GM18505 (cell line): ENCODE data around the gene RAB38.

Experiments
- ATAC-seq: cut with Tn5 transposase; IDR thresholded peaks from one replicate; pipeline ENCODE4 v1.9.1; 2021; ENCODE audit not compliant: unreplicated experiment
- POLR2A ChIP-seq: IDR thresholded peaks from 4 replicates; pipeline ENCODE4 v1.6.1; 2011; ENCODE audit warnings: borderline replicate concordance; ENCODE audit not compliant: insufficient read depth, insufficient read length; ENCODE audit errors: extremely low read depth

RAB38 gene

DNA sequence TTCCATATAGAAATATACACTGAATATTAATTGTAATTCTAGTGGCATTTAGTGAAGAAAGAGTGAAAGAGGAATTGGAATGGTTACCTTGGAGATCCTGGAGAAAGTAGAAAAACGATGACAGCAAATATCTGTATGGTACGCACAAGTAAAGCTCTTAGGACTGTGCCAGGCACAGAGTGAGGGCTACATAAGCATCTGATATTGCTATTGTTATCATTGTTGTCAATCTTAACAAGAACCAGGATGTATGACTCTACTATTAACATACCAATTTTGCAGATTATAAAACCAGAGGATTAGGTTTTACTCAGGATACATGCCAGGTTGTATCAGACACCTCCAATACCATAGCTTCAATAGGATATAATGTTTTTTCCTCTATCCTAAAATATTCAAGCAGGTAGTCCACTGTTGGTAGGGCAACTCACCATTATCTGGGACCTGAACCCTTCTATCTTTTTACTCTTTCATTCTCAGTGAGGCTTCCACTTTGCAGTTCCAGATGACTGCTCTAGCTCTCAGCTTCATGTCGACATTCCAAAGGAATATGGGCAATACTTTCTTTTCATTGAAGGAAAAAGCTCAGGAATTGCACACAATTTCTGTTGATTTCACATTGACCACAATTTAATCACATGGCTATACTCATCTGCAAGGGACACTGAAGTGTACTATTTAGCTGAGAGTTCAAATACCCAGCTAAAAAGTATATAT, 73.2 kb downstream of the RAB38 start:
- no peak for TF ChIP-seq POLR2A
- ATAC-seq, result no peak

DNA sequence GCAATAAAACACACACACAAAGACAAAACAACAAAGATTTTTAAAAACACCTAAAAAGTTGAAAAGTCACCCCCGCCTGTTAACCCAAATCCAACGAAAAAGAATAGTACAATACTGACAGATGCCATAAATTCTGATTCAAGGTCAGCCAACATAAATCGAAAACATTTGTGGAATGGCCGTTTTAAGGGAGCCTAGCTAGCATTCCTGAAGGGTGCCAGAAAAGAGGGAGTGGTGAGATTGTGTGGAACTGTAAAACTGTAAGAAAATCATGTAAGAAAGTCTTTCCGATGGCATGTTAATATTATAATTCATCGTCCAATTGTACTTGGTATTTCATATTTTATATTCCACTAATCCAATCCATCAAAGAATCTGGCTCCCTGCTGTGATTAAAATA, 75.1 kb downstream of the RAB38 start:
- TF ChIP-seq POLR2A, result no peak
- no peak for ATAC-seq

DNA sequence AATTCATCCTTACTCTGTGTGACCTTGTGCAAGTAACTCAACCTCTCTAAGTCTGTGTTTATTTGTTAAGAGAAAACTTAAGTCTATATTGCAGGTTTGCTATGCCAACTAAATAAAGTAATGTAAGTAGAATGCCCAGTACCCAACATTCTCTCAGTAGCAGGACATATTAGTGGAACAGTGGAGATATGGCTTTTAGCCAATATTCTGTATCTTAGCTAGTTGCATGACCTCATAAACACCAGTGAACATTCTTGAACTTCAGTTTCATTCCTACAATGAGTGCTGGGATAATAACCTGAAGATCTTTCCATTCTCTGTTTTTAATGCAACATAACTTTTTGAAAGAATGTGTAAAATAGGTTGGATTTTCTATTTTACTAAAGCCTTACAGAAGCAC, 77.0 kb downstream of the RAB38 start:
- no peak for TF ChIP-seq POLR2A
- ATAC-seq, result no peak

DNA sequence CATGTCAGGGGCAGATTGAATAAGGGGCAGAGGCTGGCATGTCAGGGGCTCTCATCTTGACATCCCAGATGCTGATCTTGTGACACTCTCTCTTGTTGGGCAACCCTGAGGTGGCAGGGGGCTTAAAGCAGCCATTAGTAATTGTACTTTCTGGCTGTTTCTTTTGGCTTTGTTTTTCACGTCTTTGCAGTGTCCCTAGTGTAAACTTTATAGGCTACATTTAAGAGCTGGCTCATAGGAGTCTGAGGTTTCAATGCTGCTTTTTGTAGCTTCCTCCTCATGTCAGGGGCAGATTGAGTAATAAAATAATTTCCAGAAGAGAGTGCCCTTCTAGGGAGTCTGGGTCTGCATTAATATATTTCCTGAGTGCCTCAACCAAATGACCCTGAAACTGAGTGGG, 86.1 kb downstream of the RAB38 start:
- no peak for ATAC-seq
- no peak for TF ChIP-seq POLR2A

DNA sequence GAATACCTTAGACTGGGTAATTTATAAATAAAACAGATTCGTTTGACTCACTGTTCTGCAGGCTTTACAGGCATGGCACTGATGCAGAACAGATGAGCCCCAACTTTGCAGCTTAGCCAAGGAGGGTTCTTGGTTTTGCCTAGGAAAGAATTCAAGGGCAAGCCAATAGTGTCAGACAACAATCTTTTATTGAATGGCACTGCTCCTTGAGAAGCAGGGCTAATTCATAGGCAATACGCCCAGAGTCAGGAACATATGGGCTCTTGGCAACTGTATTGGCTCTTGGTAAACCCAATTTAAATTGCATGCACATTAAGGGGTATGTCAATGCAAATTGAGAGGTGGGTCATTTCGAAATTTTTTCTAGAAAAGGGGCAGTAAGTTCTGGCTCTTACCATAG, 87.9 kb downstream of the RAB38 start:
- no peak for TF ChIP-seq POLR2A
- no peak for ATAC-seq

DNA sequence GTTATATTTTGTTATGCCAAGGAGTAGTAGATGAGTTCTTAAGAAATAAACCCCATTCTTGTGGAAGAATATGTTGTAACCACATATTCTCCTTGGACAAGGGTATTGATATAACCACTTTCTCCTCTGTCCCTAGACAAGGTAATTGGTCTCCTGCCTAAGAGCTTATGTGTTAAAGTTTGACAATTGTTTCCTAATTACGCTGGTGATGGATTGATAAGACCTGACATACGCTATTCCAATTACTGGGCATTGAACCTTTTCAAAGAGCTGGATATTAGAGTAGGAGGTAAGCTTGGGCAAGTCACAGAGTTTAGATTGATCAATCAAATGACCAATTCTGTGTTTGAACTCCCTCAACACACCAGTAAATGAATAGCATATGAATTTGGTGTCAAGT, 88.9 kb downstream of the RAB38 start:
- no peak for TF ChIP-seq POLR2A
- no peak for ATAC-seq

DNA sequence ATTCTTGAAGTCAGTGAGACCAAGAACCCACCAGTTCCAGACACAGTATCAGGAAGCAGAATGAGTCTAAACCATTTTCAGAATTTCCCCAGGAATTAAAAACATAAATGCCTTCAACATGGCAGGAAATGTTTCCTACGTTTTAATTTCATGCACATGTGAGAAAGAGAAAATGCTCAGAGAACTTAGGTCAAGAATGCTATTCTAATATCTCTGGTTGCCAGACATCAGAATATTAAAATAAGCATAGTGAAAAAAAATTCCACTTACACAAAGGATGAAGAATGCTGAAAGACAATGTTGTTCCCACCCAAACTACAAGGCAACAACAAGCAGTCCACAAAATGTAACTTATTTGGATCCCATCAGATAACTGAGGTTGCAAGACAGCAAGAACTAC, 104.8 kb downstream of the RAB38 start:
- TF ChIP-seq POLR2A, result no peak

DNA sequence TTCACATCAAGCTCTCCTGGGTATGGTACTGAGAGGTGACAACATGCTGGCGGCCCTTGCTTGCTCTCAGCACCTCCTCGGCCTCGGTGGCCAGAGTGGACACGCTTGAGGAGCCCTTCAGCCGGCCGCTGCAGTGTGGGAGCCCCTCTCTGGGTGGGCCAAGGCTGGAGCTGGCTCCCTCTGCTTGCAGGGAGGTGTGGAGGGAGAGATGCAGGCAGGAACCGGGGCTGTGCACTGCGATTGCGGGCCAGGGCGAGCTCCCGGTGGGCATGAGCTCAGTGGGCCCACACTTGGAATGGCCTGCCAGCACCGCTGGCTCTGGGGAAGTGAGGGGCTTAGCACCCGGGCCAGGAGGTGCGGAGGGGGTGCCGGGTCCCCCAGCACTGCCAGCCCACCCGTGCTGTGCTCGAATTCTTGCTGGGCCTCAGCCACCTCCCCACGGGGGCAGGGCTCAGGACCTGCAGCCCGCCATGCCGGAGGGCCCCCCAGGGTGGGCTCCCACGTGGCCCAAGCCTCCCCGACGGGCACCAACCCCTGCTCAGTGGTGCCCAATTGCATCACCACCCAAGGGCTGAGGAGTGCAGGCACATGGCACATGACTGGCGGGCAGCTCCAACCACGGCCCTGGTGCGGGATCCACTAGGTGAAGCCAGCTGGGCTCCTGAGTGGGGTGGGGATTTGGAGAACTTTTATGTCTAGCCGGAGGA, 106.2 kb downstream of the RAB38 start:
- TF ChIP-seq POLR2A, result no peak
- ATAC-seq, result no peak

More for the DNA sequence above, 104.8 kb downstream of the RAB38 start:
- no peak for ATAC-seq

DNA sequence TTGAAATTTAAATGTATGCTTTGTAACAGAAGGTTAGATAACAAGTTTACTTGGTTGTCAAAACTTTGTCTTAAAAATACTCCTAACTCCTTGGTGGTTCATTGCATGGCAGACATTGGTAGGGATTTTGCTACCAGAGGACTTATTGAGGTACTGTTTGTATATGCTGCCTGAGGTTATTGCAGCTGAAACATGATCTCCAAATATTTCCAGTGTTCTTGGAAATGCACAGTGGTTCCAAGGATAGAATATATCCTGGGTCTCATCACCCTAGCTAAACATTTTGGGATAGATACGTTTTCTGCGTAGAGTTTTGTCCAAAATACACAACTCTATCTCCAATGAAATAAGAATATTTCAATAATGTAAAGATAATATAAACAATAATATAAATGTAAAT, 109.2 kb downstream of the RAB38 start:
- ATAC-seq, result no peak
- no peak for TF ChIP-seq POLR2A

DNA sequence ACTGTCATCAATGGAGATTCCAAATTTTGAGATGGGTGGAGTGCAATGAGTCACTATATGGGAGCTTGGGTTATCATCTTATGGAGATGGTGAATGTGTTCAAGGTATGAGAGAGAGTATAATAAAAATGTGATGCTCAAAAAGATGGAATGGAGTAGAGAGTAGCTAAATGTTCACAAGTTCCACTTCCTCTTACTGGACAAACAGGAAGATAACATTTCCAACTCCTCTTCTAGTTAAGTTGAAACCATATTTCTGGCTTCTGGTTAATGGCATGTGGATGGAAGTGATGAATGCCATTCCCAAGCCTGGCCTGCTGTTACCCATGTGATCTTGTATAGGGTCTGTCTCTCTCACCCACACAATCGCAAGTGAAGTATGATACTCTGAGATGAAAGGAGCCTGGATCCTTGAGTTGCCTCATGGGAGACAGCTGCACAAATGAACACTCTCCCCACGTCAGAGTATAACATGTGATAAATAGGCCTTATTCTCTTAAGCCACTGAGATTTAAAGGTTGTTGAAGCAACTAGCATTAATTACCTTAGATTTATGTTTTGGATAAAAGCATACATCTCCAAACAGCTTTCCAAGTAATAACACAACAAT, 111.0 kb downstream of the RAB38 start:
- no peak for ATAC-seq
- no peak for TF ChIP-seq POLR2A
